ENCODE data around the gene THSD4. TPM values are rescaled to one million over a fixed set of nuclear protein-coding genes. Genes with fewer than 3 reads are reported as not detected.

The THSD4 gene
- total RNA-seq, 1 donor from 2014 or later: 151 TPM

GRCh38 chr15:71245588-71245987 lies 130.3 kb downstream of the THSD4 start:
- no peak overlapping the region for H3K4me3 ChIP-seq
- intact Hi-C loops (cut with DNase I): no loop called here
- DNase-seq (ENCODE audit: low spot score in 2 of 2): no peak
- no peak for TF ChIP-seq CTCF (IDR thresholded peaks at IDR 0.05)
- H3K9me3 ChIP-seq: no peaks in the 10 kb centered on the region
- no peak overlapping the region for H3K27ac ChIP-seq
- H3K36me3 ChIP-seq: peaks cover 0 to 5% of the 10 kb centered on the region in 2 donors
- H3K27me3 ChIP-seq: no peaks in the 10 kb centered on the region
- no peaks in the 10 kb centered on the region for H3K4me1 ChIP-seq

- Histone ChIP-seq H3K4me1 (no peaks in the 10 kb centered on the region), H3K27ac (no peak overlapping the region), H3K36me3 (no peaks in the 10 kb centered on the region), H3K27me3 (no peaks in the 10 kb centered on the region), H3K4me3 (no peak overlapping the region), H3K9me3 (no peaks in the 10 kb centered on the region)
- DNase-seq (ENCODE audit: low spot score in 2 of 2): no peak
- no peak for TF ChIP-seq CTCF (IDR thresholded peaks at IDR 0.05)
- intact Hi-C loops (cut with DNase I): no loop called here
Measured at GRCh38 chr15:71248386-71248785, 133.1 kb downstream of the THSD4 start.

- intact Hi-C loops (cut with DNase I): no loop called here
- DNase-seq (ENCODE audit: low spot score in 2 of 2): no peak
- Histone ChIP-seq H3K9me3 (no peaks in the 10 kb centered on the region), H3K27ac (no peak overlapping the region), H3K27me3 (no peaks in the 10 kb centered on the region), H3K4me3 (no peak overlapping the region), H3K4me1 (no peaks in the 10 kb centered on the region), H3K36me3 (no peaks in the 10 kb centered on the region)
- no peak for TF ChIP-seq CTCF (IDR thresholded peaks at IDR 0.05)
Measured at GRCh38 chr15:71249986-71250385, 134.7 kb downstream of the THSD4 start.

GRCh38 chr15:71250936-71251583 lies 135.8 kb downstream of the THSD4 start:
- Histone ChIP-seq H3K36me3 (no peaks in the 10 kb centered on the region), H3K27ac (no peak overlapping the region), H3K4me1 (no peaks in the 10 kb centered on the region), H3K9me3 (no peaks in the 10 kb centered on the region), H3K4me3 (no peak overlapping the region), H3K27me3 (no peaks in the 10 kb centered on the region)
- DNase-seq (ENCODE audit: low spot score in 2 of 2): no peak
- intact Hi-C loops (cut with DNase I): no loop called here
- TF ChIP-seq CTCF (IDR thresholded peaks at IDR 0.05): no peak

GRCh38 chr15:71251584-71252043 lies 136.3 kb downstream of the THSD4 start:
- Histone ChIP-seq H3K27ac (peak overlapping the region in 1 of 2 donors; percentile 38), H3K36me3 (no peaks in the 10 kb centered on the region), H3K27me3 (no peaks in the 10 kb centered on the region), H3K4me3 (no peak overlapping the region), H3K4me1 (no peaks in the 10 kb centered on the region), H3K9me3 (no peaks in the 10 kb centered on the region)
- intact Hi-C loops (cut with DNase I): no loop called here
- no peak for TF ChIP-seq CTCF (IDR thresholded peaks at IDR 0.05)
- no peak for DNase-seq (ENCODE audit: low spot score in 2 of 2)

All from ascending aorta (tissue), 2 donors.